Type B pancreatic cell (in vitro differentiated cells): Measurements from ENCODE around the gene PNPLA7. TPM values are rescaled to one million over a fixed set of nuclear protein-coding genes. Genes with fewer than 3 reads are reported as not detected.

Experiments used
- DNase-seq: peaks from one replicate; pipeline ENCODE4 v3.0.0; 2021; ENCODE audit warnings: mixed read lengths; ENCODE audit not compliant: unreplicated experiment; ENCODE audit errors: extremely low spot score
- H3K27ac Mint-ChIP-seq: 2 replicates; pipeline ENCODE4 v1.8.0; 2021; ENCODE audit warnings: mild to moderate bottlenecking, mixed read lengths
- H3K27me3 Mint-ChIP-seq: 2 replicates; pipeline ENCODE4 v1.8.0; 2021; ENCODE audit warnings: mixed read lengths
- H3K36me3 Mint-ChIP-seq: 2 replicates; pipeline ENCODE4 v1.8.0; 2021; ENCODE audit warnings: mixed read lengths
- H3K4me1 Mint-ChIP-seq: one replicate; pipeline ENCODE4 v1.8.0; 2021; ENCODE audit warnings: mixed read lengths; ENCODE audit not compliant: unreplicated experiment
- H3K4me3 Mint-ChIP-seq: 2 replicates; pipeline ENCODE4 v1.8.0; 2021; ENCODE audit warnings: mild to moderate bottlenecking, mixed read lengths
- H3K9me3 Mint-ChIP-seq: 2 replicates; pipeline ENCODE4 v1.8.0; 2021; ENCODE audit warnings: mixed read lengths
- CTCF ChIP-seq: fragments of 200-600 bp; sonication (generic); conservative IDR thresholded peaks from 2 replicates; pipeline ENCODE4 v1.5.0; 2021; ENCODE audit warnings: antibody characterized with exemption, mild to moderate bottlenecking
- total RNA-seq: library from RNA; stranded (reverse); gene quantifications from 2 replicates; pipeline ENCODE4 v1.2.1, GENCODE V29; 2021; ENCODE audit warnings: low replicate concordance

Gene PNPLA7
- total RNA-seq, 1 donor from 2014 or later: 3.1 TPM

- H3K27me3 Mint-ChIP-seq: no peaks in the 10 kb centered on the region
- TF ChIP-seq CTCF: no peak
- no peak overlapping the region for H3K27ac Mint-ChIP-seq
- H3K9me3 Mint-ChIP-seq: peaks cover 8% of the 10 kb centered on the region
- no peak overlapping the region for H3K4me3 Mint-ChIP-seq
- no peak for DNase-seq
- peaks cover 6% of the 10 kb centered on the region for H3K4me1 Mint-ChIP-seq
- H3K36me3 Mint-ChIP-seq: peaks cover 5% of the 10 kb centered on the region
Measured at GRCh38 chr9:137479892-137480685, 70.1 kb downstream of the PNPLA7 start.

GRCh38 chr9:137478962-137479861 is 71.0 kb downstream of the PNPLA7 start:
- no peak overlapping the region for H3K27ac Mint-ChIP-seq
- TF ChIP-seq CTCF: no peak
- no peak for DNase-seq
- H3K4me3 Mint-ChIP-seq: no peak overlapping the region
- H3K27me3 Mint-ChIP-seq: no peaks in the 10 kb centered on the region
- peaks cover 5% of the 10 kb centered on the region for H3K36me3 Mint-ChIP-seq
- peaks cover 8% of the 10 kb centered on the region for H3K9me3 Mint-ChIP-seq
- H3K4me1 Mint-ChIP-seq: peaks cover 6% of the 10 kb centered on the region

- no peak for TF ChIP-seq CTCF
- Mint-ChIP-seq H3K27ac (no peak overlapping the region), H3K4me3 (no peak overlapping the region), H3K36me3 (peaks cover 5% of the 10 kb centered on the region), H3K9me3 (peaks cover 8% of the 10 kb centered on the region), H3K4me1 (peaks cover 6% of the 10 kb centered on the region), H3K27me3 (no peaks in the 10 kb centered on the region)
- no peak for DNase-seq
Measured at GRCh38 chr9:137478613-137478961, 71.6 kb downstream of the PNPLA7 start.

- Mint-ChIP-seq H3K36me3 (peaks cover 5% of the 10 kb centered on the region), H3K4me3 (no peak overlapping the region), H3K4me1 (peaks cover 6% of the 10 kb centered on the region), H3K27me3 (no peaks in the 10 kb centered on the region), H3K27ac (no peak overlapping the region), H3K9me3 (peaks cover 8% of the 10 kb centered on the region)
- no peak for TF ChIP-seq CTCF
- no peak for DNase-seq
Measured at GRCh38 chr9:137477778-137478612, 72.2 kb downstream of the PNPLA7 start.

GRCh38 chr9:137476856-137477255 is 73.3 kb downstream of the PNPLA7 start:
- TF ChIP-seq CTCF: no peak
- Mint-ChIP-seq H3K4me3 (no peak overlapping the region), H3K9me3 (peaks cover 8% of the 10 kb centered on the region), H3K27me3 (no peaks in the 10 kb centered on the region), H3K27ac (no peak overlapping the region), H3K4me1 (peaks cover 6% of the 10 kb centered on the region), H3K36me3 (peaks cover 5% of the 10 kb centered on the region)
- DNase-seq: no peak
